Measurements from ENCODE around the gene MICALL2.

DNA sequence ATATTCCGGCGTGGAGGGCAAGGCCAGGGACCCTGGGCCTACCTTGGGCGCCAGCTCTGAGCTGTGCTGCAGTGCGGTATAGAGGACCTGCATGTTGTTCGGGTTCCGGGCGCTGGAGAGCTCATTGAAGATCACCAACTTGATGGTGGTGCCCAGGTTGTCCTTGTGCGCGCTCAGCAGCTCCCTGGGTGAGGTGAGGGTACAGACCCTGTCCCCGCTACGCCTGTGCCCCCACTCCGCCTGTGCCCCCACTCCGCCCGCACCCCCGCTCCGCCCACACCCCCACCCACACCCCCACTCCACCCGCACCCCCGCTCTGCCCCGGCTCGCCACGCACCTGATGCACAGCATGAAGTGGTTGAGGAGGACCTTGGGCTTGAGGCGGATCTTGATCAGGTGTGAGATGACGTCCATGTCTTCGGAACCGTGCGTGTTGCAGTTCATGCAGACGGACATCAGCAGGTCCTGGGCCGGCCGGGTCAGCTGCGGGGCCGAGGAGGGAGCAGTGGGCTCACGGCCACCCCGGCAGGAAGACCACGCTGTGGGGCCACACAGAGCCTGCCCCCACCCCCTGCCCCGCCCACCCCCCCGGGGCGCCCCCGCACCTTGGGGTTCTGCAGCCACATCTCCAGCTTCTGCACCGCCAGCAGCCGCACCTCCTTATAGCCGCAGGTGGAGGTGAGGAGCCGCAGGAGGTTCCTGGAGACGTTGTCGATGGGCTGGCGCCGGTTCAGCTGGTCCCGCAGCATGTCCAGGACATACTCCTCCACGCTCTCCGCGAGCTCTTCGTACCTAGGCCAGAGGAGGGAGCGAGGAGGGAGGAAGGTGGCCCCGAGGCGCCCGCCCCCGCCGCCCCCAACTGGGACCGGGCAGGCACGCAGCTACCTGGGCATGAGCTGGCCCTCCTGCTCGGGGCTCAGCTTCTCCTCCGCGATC, 39.4 kb upstream of the MICALL2 start:
- TF ChIP-seq, protein P1, sequence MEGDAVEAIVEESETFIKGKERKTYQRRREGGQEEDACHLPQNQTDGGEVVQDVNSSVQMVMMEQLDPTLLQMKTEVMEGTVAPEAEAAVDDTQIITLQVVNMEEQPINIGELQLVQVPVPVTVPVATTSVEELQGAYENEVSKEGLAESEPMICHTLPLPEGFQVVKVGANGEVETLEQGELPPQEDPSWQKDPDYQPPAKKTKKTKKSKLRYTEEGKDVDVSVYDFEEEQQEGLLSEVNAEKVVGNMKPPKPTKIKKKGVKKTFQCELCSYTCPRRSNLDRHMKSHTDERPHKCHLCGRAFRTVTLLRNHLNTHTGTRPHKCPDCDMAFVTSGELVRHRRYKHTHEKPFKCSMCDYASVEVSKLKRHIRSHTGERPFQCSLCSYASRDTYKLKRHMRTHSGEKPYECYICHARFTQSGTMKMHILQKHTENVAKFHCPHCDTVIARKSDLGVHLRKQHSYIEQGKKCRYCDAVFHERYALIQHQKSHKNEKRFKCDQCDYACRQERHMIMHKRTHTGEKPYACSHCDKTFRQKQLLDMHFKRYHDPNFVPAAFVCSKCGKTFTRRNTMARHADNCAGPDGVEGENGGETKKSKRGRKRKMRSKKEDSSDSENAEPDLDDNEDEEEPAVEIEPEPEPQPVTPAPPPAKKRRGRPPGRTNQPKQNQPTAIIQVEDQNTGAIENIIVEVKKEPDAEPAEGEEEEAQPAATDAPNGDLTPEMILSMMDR (conservative IDR thresholded peaks at IDR 0.05; ENCODE audit: low read length): no peak
- no peak for TF ChIP-seq EZH2phosphoT487 (IDR thresholded peaks at IDR 0.05; ENCODE audit: borderline replicate concordance)
